Fibroblast of the aortic adventitia (primary cell): ENCODE data around the gene MAP4K4. TPM values are rescaled to one million over a fixed set of nuclear protein-coding genes. Genes with fewer than 3 reads are reported as not detected.

Source experiments
- DNase-seq: peaks from one replicate; pipeline ENCODE4 v3.0.0-alpha.2; 2010; ENCODE audit warnings: low read depth
- H3K4me3 ChIP-seq: 2 replicates; pipeline ENCODE4 v1.5.1; 2011; ENCODE audit warnings: low read depth, mild to moderate bottlenecking, control low read depth, low read length, moderate library complexity
- CTCF ChIP-seq: IDR thresholded peaks from 2 replicates; pipeline ENCODE4 v1.5.1; 2011; ENCODE audit warnings: mild to moderate bottlenecking, low read length, control low read depth, inconsistent platforms; ENCODE audit not compliant: insufficient read depth
- total RNA-seq: library from RNA; depleted of rRNA; stranded (reverse); fragments of >200 nt; gene quantifications from 2 replicates; pipeline ENCODE4 v1.2.3, GENCODE V29; 2012; ENCODE audit warnings: low replicate concordance

Gene MAP4K4
- total RNA-seq, 1 donor: 208 TPM

- DNase-seq: no peak
- no peak overlapping the region for H3K4me3 ChIP-seq
- TF ChIP-seq CTCF: no peak
Observed at GRCh38 chr2:101841679-101842327, 144.3 kb downstream of the MAP4K4 start.

- no peak for DNase-seq
- no peak for TF ChIP-seq CTCF
- H3K4me3 ChIP-seq: no peak overlapping the region
Observed at GRCh38 chr2:101842471-101842870, 145.0 kb downstream of the MAP4K4 start.

GRCh38 chr2:101843048-101843447 is 145.5 kb downstream of the MAP4K4 start:
- H3K4me3 ChIP-seq: no peak overlapping the region
- peak; percentile 82 for DNase-seq
- TF ChIP-seq CTCF: no peak

GRCh38 chr2:101843471-101843870 is 146.0 kb downstream of the MAP4K4 start:
- no peak overlapping the region for H3K4me3 ChIP-seq
- no peak for TF ChIP-seq CTCF
- no peak for DNase-seq

- no peak overlapping the region for H3K4me3 ChIP-seq
- peak; percentile 64 for DNase-seq
- TF ChIP-seq CTCF: no peak
Observed at GRCh38 chr2:101844055-101844635, 146.6 kb downstream of the MAP4K4 start.

GRCh38 chr2:101846973-101847372 is 149.5 kb downstream of the MAP4K4 start:
- no peak for DNase-seq
- no peak for TF ChIP-seq CTCF
- no peak overlapping the region for H3K4me3 ChIP-seq
